ENCODE results near the gene ADGRF4. TPM values are rescaled to one million over a fixed set of nuclear protein-coding genes. Genes with fewer than 3 reads are reported as not detected.
A peak's percentile ranks its signal among the peaks of the same experiment; 100 is the strongest.
"Not testable (repeated sequence)": the region's sequence is repeated elsewhere in the genome, so short reads cannot be mapped to it uniquely, and the experiment has no call there.

The ADGRF4 gene
- total RNA-seq, 1 donor from 2014 or later: not detected

DNA sequence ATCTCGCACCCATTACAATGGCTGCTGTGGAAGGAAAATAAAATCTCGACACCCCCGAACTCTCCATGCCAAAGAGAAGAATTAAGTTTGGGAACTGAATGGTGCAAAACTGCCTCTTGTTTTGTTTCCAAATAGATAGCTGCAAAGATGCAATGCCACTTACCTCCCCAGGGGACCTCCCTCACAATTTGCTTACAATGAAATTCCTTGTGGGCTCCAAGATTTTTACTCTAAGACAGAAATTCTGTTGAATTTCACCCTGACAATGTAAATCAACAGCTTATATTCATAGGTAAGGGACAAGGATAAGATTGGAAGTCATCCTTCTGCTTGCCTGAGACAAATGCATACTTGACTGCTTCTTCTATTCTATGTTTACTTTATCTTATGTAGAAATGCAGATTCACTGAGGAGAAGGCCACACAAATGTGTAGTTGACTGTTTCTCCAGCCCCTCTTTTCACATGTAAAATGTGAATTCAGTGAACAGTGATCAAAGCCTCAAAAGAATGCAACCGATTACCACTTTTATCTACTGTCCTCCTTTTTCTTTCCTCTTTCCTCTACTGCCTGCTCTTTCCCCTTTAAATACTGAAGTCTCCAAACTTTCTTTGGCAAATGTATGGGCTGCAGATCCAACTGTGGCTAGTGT, 36.6 kb downstream of the ADGRF4 start:
- DNase-seq (ENCODE audit: low read depth in 2 of 2): no peak

GRCh38 chr6:47736083-47736700, 37.8 kb downstream of the ADGRF4 start:
- DNase-seq (ENCODE audit: low read depth in 2 of 2): no peak

GRCh38 chr6:47737406-47737805, 39.0 kb downstream of the ADGRF4 start:
- no peak for DNase-seq (ENCODE audit: low read depth in 2 of 2)

GRCh38 chr6:47740714-47741113, 42.3 kb downstream of the ADGRF4 start:
- no peak for DNase-seq (ENCODE audit: low read depth in 2 of 2)

DNA sequence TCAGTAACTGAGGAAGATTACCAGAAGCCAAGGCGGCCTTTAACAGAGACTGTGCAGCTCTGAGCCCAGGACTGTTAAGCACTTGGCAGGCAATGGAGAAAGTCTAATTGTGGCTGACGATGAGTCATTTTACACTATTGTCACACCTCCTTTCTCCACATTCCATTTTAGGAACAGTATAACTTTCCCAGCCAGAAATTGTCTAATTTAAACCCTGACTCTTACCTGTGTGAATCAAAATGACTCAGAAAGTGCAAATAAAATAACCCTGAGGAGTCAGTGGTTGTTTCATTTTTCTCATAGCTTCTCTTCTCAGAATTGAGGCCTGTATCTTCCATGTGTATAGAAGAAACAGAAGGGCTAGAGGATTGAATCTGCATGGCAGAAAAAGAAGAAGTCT, 43.4 kb downstream of the ADGRF4 start:
- DNase-seq (ENCODE audit: low read depth in 2 of 2): peak; percentile 12 to 38

DNA sequence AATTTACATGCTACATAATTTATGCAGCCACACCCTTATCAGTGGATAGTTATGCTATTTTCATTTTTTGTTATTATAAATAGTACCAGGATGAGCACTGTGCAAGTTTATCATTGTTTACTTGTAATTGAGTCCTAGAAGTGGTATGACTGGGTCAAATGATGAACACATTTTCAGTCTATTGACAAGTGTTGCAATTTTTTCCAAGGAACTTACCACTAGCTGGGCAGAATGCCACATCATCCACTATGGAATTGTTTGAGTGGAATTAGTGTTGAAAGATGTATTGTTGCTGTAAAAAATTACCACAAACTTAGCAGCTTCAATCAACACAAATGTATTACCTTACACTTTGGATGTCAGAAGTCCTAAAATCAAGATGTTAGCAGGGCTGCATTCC, 45.4 kb downstream of the ADGRF4 start:
- DNase-seq (ENCODE audit: low read depth in 2 of 2): peak; percentile 41 to 51

GRCh38 chr6:47745269-47745668, 46.9 kb downstream of the ADGRF4 start:
- DNase-seq (ENCODE audit: low read depth in 2 of 2): not testable (repeated sequence)

DNA sequence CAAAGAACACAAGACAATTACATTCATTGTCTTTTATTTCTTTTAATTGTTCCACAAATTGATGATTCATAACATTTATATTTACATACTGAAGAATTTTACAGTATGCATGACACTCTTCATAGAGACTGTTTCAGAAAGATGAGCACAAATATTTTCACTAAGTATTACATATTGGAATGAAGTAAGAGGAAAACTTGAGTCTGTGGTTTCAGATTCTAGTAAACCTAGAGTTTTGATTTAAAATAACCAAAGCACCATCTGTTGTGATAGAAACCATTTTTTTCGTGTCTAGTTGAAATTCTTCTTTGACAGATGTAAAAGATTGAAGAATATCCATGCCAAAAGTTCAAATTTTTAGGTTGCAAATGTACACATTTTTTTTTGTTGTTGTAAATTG, 51.4 kb downstream of the ADGRF4 start:
- no peak for DNase-seq (ENCODE audit: low read depth in 2 of 2)

GRCh38 chr6:47752801-47753200, 54.4 kb downstream of the ADGRF4 start:
- no peak for DNase-seq (ENCODE audit: low read depth in 2 of 2)

GRCh38 chr6:47759364-47759763, 61.0 kb downstream of the ADGRF4 start:
- DNase-seq (ENCODE audit: low read depth in 2 of 2): no peak

DNA sequence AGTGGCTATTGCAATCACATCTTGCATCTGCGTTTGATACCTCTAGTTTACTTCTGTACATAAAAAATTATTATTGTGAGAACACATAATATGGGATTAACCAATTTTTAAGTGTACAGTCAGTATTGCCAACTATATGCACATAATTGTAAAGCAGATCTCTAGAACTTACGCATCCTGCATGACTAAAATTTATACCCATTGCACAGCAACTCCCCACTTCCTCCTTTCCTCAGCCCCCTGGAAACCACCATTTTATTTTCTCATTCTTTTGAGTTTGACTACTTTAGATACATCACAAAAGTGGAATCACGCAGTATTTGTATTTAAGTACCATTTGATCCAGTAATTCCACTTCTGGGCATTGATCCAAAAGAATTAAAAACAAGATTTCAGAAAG, 64.1 kb downstream of the ADGRF4 start:
- DNase-seq (ENCODE audit: low read depth in 2 of 2): no peak

DNA sequence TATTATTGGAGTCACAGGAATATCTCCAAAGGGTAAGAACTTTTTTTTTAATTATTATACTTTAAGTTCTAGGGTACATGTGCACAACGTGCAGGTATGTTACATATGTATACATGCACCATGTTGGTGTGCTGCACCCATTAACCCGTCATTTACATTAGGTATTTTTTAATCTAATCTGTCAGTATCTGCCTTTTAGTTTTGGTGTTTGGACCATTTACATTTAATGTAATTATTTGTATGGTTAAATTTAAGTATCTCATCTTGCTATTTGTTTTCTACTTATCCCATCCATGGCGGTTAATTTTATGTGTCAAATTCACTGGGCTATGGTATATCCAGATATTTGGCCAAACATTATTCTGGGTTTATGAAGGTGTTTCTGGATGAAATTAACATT, 68.1 kb downstream of the ADGRF4 start:
- DNase-seq (ENCODE audit: low read depth in 2 of 2): no peak

DNA sequence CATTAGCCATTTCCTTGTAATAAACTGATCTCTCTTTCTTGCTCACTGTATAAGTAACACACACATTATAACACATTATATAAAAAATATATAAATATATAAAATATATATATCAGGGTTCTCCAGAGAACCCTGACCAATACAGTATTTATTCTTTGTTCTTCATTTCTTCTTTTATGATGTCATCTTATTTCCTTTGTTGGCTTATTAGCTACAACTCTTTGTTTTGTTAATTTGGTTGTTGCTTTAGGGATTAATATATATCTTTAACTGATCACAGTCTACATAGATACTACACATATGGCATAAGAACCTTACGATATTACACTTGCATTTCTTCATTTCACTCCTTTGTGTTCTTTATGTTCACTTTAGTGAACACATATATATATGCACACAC, 68.7 kb downstream of the ADGRF4 start:
- no peak for DNase-seq (ENCODE audit: low read depth in 2 of 2)

- no peak for DNase-seq (ENCODE audit: low read depth in 2 of 2)
These were observed 71.6 kb downstream of the ADGRF4 start for GRCh38 chr6:47769982-47770381.

Other genes with a start within 250 kb of the ADGRF4 start
- gene CD2AP, start 220.8 kb upstream of the ADGRF4 start, total RNA-seq: 19.8 and 21.5 TPM in 2 replicates
- gene OPN5, start 83.5 kb downstream of the ADGRF4 start, total RNA-seq: not detected in 2 replicates

All from dermis microvascular lymphatic vessel endothelial cell (primary cell).